ENCODE results near the gene EPB41L3. TPM values are rescaled to one million over a fixed set of nuclear protein-coding genes. Genes with fewer than 3 reads are reported as not detected.

Gene EPB41L3
- total RNA-seq, 1 donor from 2014 or later, result 90.9 TPM

DNA sequence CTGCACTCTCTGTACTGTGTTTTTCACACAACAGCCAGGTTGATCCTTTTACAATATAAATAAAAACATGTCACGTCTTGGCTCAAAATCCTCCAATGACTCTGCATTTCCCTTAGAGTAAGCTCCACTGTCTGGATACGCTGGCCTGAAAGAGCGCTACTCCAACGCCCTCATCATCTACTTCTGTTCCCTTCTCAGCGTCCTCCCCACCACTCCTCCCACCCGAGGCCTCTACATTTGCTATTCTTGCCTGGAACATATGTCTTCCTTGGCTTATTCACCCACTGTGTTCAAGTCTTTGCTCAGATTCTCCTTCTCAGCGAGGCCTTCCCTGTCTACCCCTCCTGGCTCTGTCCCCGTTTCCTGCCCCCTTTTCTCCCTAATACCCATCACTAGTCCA, 37.6 kb downstream of the EPB41L3 start:
- Histone ChIP-seq H3K9me3 (no peaks in the 10 kb centered on the region), H3K4me1 (no peaks in the 10 kb centered on the region), H3K27ac (no peak overlapping the region), H3K36me3 (no peaks in the 10 kb centered on the region), H3K4me3 (no peak overlapping the region), H3K27me3 (no peaks in the 10 kb centered on the region)
- TF ChIP-seq, protein P1, sequence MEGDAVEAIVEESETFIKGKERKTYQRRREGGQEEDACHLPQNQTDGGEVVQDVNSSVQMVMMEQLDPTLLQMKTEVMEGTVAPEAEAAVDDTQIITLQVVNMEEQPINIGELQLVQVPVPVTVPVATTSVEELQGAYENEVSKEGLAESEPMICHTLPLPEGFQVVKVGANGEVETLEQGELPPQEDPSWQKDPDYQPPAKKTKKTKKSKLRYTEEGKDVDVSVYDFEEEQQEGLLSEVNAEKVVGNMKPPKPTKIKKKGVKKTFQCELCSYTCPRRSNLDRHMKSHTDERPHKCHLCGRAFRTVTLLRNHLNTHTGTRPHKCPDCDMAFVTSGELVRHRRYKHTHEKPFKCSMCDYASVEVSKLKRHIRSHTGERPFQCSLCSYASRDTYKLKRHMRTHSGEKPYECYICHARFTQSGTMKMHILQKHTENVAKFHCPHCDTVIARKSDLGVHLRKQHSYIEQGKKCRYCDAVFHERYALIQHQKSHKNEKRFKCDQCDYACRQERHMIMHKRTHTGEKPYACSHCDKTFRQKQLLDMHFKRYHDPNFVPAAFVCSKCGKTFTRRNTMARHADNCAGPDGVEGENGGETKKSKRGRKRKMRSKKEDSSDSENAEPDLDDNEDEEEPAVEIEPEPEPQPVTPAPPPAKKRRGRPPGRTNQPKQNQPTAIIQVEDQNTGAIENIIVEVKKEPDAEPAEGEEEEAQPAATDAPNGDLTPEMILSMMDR (IDR thresholded peaks at IDR 0.05), result no peak
- intact Hi-C loops (cut with DNase I), result no loop called here
- DNase-seq (ENCODE audit: low spot score in 2 of 2), result no peak

DNA sequence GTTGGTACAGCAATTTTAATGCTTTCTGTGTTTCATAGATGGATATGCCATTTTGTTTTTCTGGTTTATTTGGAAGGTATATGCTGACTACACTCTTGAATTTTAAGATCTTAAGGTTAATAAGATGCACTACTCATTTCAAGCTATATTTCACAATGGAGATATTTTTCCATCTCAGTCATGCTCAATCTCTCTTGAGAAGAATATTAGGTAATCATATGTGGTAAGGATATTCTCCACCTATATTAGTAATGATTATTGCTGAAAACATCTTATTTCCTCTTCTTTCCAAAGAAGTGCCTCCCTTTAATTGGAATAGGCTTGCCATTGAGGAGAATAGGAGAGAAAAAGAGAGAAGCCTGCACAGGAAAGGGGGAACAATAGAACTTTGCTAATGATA, 40.1 kb downstream of the EPB41L3 start:
- DNase-seq (ENCODE audit: low spot score in 2 of 2), result no peak
- H3K4me3 ChIP-seq, result no peak overlapping the region
- no peaks in the 10 kb centered on the region for H3K36me3 ChIP-seq
- H3K27me3 ChIP-seq, result no peaks in the 10 kb centered on the region
- TF ChIP-seq, protein P1 (IDR thresholded peaks at IDR 0.05), result no peak
- H3K27ac ChIP-seq, result no peak overlapping the region
- no peaks in the 10 kb centered on the region for H3K9me3 ChIP-seq
- intact Hi-C loops (cut with DNase I), result no loop called here
- no peaks in the 10 kb centered on the region for H3K4me1 ChIP-seq

DNA sequence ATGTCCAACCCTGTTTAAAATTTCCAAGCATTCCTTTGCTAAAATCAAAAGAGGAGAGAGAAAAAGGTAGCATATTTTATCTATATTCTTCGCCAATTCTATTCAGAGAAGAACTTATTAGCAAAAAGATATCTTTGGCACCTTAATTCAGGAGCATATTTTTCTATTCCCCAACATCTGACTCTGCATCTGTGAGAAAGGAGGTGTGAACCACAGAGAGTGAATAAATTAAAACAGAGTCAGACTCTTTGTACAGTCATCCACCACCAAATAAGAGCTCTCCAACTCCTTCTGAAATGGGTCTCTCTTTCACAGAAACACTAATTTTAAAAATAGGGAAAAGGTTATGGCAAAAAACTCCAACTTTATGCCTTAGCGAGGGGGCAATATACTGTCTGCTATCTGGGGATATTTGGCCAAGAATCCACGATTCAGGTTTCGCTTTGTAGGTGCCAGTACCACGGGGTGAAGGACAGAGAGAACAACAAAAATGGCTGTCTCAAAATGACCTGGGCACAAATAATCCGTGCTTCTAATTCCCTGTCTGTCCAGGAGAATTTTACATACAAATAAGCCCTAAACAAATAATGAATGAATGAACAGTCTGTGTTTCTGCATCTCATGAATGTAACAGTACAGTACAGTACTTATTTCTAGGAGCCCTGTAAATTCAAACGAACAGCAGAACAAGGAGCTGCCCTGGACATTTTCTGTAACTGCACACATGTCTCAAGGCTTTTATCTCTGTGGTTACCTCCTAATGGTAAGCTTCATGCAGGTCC, 43.4 kb downstream of the EPB41L3 start:
- intact Hi-C loops (cut with DNase I), result no loop called here
- no peaks in the 10 kb centered on the region for H3K9me3 ChIP-seq
- TF ChIP-seq, protein P1 (IDR thresholded peaks at IDR 0.05), result no peak
- H3K27ac ChIP-seq, result no peak overlapping the region
- no peak overlapping the region for H3K4me3 ChIP-seq
- no peaks in the 10 kb centered on the region for H3K27me3 ChIP-seq
- H3K36me3 ChIP-seq, result no peaks in the 10 kb centered on the region
- DNase-seq (ENCODE audit: low spot score in 2 of 2), result no peak
- no peaks in the 10 kb centered on the region for H3K4me1 ChIP-seq

DNA sequence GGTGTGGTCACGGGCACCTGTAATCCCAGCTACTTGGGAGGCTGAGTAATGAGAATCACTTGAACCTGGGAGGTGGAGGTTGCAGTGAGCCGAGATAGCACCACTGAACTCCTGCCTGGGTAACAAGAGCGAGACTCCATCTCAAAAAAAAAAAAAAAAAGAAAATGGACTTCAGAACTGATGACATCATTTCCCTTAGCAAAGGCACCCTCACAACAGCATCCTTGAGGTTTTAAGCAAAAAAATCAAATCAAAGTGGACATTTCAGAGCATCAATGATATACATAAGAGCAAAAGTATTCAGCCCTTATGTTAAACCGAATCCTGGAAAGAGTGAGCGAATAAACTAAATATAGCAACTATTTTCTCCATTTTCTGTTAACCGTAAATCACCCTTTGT, 45.3 kb downstream of the EPB41L3 start:
- Histone ChIP-seq H3K4me3 (no peak overlapping the region), H3K4me1 (no peaks in the 10 kb centered on the region), H3K9me3 (no peaks in the 10 kb centered on the region), H3K27ac (no peak overlapping the region), H3K36me3 (no peaks in the 10 kb centered on the region), H3K27me3 (no peaks in the 10 kb centered on the region)
- TF ChIP-seq, protein P1 (IDR thresholded peaks at IDR 0.05), result no peak
- DNase-seq (ENCODE audit: low spot score in 2 of 2), result no peak
- intact Hi-C loops (cut with DNase I), result no loop called here

DNA sequence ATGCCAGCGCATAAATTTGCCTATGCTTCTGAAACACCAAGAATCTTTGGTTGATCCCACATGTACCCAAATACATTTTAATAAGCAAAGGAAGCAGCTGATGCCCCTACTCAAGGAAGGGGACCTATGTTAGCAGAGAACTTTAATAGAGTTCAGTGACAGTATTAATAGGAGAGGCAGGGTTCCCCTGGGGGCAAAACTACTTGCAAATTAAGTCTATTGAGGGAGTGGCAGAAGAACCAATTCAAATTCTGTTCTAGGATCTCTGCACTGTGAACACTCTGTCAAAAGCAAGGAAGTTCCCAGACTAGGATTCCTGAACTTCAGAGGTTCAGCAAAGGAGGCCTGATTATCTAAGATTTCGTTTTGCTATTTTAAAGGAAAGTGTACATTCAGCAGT, 47.5 kb downstream of the EPB41L3 start:
- Histone ChIP-seq H3K9me3 (no peaks in the 10 kb centered on the region), H3K27ac (no peak overlapping the region), H3K36me3 (no peaks in the 10 kb centered on the region), H3K4me3 (no peak overlapping the region), H3K27me3 (no peaks in the 10 kb centered on the region), H3K4me1 (no peaks in the 10 kb centered on the region)
- TF ChIP-seq, protein P1 (IDR thresholded peaks at IDR 0.05), result no peak
- no peak for DNase-seq (ENCODE audit: low spot score in 2 of 2)
- intact Hi-C loops (cut with DNase I), result no loop called here
